Testis (tissue), 2 donors: ENCODE data around the gene PRF1.

Experiments
- POLR2A ChIP-seq: fragments of 450-650 bp; IDR thresholded peaks from one replicate; pipeline ENCODE4 v1.6.1; 2017; ENCODE audit warnings: antibody characterized with exemption, mild to moderate bottlenecking, moderate library complexity
- TF ChIP-seq, protein P1 (sequence below), 3 experiments: fragments of 450-650 bp in 2 of 3; fragments of 200-600 bp in 1 of 3; sonication (generic) in 1 of 3; IDR thresholded peaks; one replicate each; pipeline ENCODE4 v1.5.1; 2016 to 2019; ENCODE audit warnings: antibody characterized with exemption in 3 of 3, mild to moderate bottlenecking in 2 of 3, moderate library complexity in 1 of 3

DNA sequence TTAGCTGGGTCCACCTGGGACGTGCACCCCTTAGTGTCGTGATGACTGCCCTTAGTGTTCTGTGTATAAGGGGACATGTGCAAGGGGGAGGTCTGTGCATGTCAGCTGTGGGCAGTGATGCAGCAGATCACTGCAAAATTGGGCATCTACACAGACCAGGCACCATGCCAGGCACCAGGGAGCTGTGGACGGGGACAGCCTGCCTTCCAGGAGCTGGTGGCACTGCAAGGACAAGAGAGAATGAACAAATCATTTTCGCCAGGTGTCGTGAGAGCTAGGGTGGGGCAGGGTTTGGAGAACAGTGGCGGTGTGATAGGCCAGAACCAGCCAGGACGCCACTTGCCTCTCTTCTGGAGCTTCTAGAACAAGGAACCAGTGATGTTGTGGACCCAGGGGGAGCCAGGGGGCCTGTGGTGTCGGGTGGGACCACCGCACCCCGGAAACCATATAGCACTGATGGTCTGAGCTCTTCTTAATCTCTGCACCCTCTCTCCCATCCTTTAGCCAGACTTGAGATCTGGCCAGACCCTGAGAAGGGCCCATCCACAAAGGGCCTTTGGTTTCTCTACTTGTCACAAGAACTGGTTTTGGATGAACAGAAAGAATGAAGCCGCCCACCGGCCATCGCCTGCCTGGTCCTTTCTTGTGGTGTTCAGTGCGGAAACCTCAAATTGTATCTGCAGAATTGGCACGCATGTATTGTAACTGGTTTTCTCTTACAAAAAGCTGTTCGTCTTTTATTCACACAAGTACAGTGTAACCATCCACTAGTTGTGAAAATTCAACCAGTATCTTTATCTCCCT lies 30.7 kb downstream of the PRF1 start:
- TF ChIP-seq, protein P1, sequence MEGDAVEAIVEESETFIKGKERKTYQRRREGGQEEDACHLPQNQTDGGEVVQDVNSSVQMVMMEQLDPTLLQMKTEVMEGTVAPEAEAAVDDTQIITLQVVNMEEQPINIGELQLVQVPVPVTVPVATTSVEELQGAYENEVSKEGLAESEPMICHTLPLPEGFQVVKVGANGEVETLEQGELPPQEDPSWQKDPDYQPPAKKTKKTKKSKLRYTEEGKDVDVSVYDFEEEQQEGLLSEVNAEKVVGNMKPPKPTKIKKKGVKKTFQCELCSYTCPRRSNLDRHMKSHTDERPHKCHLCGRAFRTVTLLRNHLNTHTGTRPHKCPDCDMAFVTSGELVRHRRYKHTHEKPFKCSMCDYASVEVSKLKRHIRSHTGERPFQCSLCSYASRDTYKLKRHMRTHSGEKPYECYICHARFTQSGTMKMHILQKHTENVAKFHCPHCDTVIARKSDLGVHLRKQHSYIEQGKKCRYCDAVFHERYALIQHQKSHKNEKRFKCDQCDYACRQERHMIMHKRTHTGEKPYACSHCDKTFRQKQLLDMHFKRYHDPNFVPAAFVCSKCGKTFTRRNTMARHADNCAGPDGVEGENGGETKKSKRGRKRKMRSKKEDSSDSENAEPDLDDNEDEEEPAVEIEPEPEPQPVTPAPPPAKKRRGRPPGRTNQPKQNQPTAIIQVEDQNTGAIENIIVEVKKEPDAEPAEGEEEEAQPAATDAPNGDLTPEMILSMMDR (IDR thresholded peaks at IDR 0.05), result no peak
- no peak for TF ChIP-seq POLR2A
